ENCODE results near the gene MYRIP. TPM values are rescaled to one million over a fixed set of nuclear protein-coding genes. Genes with fewer than 3 reads are reported as not detected.
"Not testable (repeated sequence)": the region's sequence is repeated elsewhere in the genome, so short reads cannot be mapped to it uniquely, and the experiment has no call there.

MYRIP gene
- not detected for total RNA-seq

- CTCF ChIA-PET: no interaction called here
- Mint-ChIP-seq H3K27ac (peak within 1 kb of the TSS; percentile 34), H3K4me1 (peaks cover 14% of the 10 kb centered on the region), H3K36me3 (peaks cover 3% of the 10 kb centered on the region), H3K4me3 (peak within 1 kb of the TSS; percentile 29), H3K27me3 (peaks cover 48% of the 10 kb centered on the region), H3K9me3 (ENCODE audit: low read depth) (no peaks in the 10 kb centered on the region)
- DNase-seq (no peak), ATAC-seq (no peak)
Measured at GRCh38 chr3:39809181-39809994, at the start of gene MYRIP. Gene MYRIP (plus strand): TSS chr3:39809609. CDS start chr3:39900817, 91,208 bp downstream.

GRCh38 chr3:39760325-39760724, 49.1 kb upstream of the MYRIP start:
- CTCF ChIA-PET: no interaction called here
- Mint-ChIP-seq H3K27ac (no peak overlapping the region), H3K4me3 (no peak overlapping the region), H3K36me3 (no peaks in the 10 kb centered on the region), H3K9me3 (ENCODE audit: low read depth) (no peaks in the 10 kb centered on the region), H3K4me1 (no peaks in the 10 kb centered on the region), H3K27me3 (no peaks in the 10 kb centered on the region)
- DNase-seq (no peak), ATAC-seq (no peak)

- H3K9me3 Mint-ChIP-seq (ENCODE audit: low read depth): no peaks in the 10 kb centered on the region
- no peaks in the 10 kb centered on the region for H3K27me3 Mint-ChIP-seq
- no peak overlapping the region for H3K4me3 Mint-ChIP-seq
- ATAC-seq (no peak), DNase-seq (no peak)
- no peaks in the 10 kb centered on the region for H3K4me1 Mint-ChIP-seq
- CTCF ChIA-PET: no interaction called here
- no peaks in the 10 kb centered on the region for H3K36me3 Mint-ChIP-seq
- H3K27ac Mint-ChIP-seq: no peak overlapping the region
Measured at GRCh38 chr3:39762537-39763070, 46.8 kb upstream of the MYRIP start.

GRCh38 chr3:39763390-39763789, 46.0 kb upstream of the MYRIP start:
- no peaks in the 10 kb centered on the region for H3K4me1 Mint-ChIP-seq
- H3K9me3 Mint-ChIP-seq (ENCODE audit: low read depth): no peaks in the 10 kb centered on the region
- H3K27me3 Mint-ChIP-seq: no peaks in the 10 kb centered on the region
- CTCF ChIA-PET: no interaction called here
- no peaks in the 10 kb centered on the region for H3K36me3 Mint-ChIP-seq
- no peak overlapping the region for H3K4me3 Mint-ChIP-seq
- no peak for ATAC-seq
- no peak for DNase-seq
- no peak overlapping the region for H3K27ac Mint-ChIP-seq

GRCh38 chr3:39765575-39765974, 43.8 kb upstream of the MYRIP start:
- H3K4me1 Mint-ChIP-seq: no peaks in the 10 kb centered on the region
- ATAC-seq: no peak
- H3K4me3 Mint-ChIP-seq: no peak overlapping the region
- CTCF ChIA-PET: no interaction called here
- no peaks in the 10 kb centered on the region for H3K9me3 Mint-ChIP-seq (ENCODE audit: low read depth)
- no peak for DNase-seq
- H3K27me3 Mint-ChIP-seq: no peaks in the 10 kb centered on the region
- no peak overlapping the region for H3K27ac Mint-ChIP-seq
- no peaks in the 10 kb centered on the region for H3K36me3 Mint-ChIP-seq

- no peak overlapping the region for H3K4me3 Mint-ChIP-seq
- no peaks in the 10 kb centered on the region for H3K4me1 Mint-ChIP-seq
- H3K27me3 Mint-ChIP-seq: no peaks in the 10 kb centered on the region
- H3K9me3 Mint-ChIP-seq (ENCODE audit: low read depth): no peaks in the 10 kb centered on the region
- no peak for DNase-seq
- H3K27ac Mint-ChIP-seq: no peak overlapping the region
- H3K36me3 Mint-ChIP-seq: no peaks in the 10 kb centered on the region
- no peak for ATAC-seq
- CTCF ChIA-PET: no interaction called here
Measured at GRCh38 chr3:39766433-39766832, 43.0 kb upstream of the MYRIP start.

- CTCF ChIA-PET; H3K9me3 Mint-ChIP-seq (ENCODE audit: low read depth); H3K36me3 Mint-ChIP-seq; H3K27ac Mint-ChIP-seq; ATAC-seq; DNase-seq; H3K4me3 Mint-ChIP-seq; H3K27me3 Mint-ChIP-seq; H3K4me1 Mint-ChIP-seq: not testable (repeated sequence)
Measured at GRCh38 chr3:39766909-39767308, 42.5 kb upstream of the MYRIP start.

GRCh38 chr3:39778168-39778567, 31.2 kb upstream of the MYRIP start:
- not testable (repeated sequence) for H3K9me3 Mint-ChIP-seq (ENCODE audit: low read depth)

GRCh38 chr3:39779511-39780230, 29.7 kb upstream of the MYRIP start:
- H3K27ac Mint-ChIP-seq: no peak overlapping the region
- H3K36me3 Mint-ChIP-seq: no peaks in the 10 kb centered on the region
- H3K27me3 Mint-ChIP-seq: no peaks in the 10 kb centered on the region
- DNase-seq (no peak), ATAC-seq (no peak)
- no peaks in the 10 kb centered on the region for H3K4me1 Mint-ChIP-seq
- H3K9me3 Mint-ChIP-seq (ENCODE audit: low read depth): peaks cover 3% of the 10 kb centered on the region
- CTCF ChIA-PET: no interaction called here
- no peak overlapping the region for H3K4me3 Mint-ChIP-seq

More at GRCh38 chr3:39778168-39778567, 31.2 kb upstream of the MYRIP start:
- CTCF ChIA-PET, ATAC-seq, H3K27ac Mint-ChIP-seq, DNase-seq, H3K27me3 Mint-ChIP-seq, H3K36me3 Mint-ChIP-seq, H3K4me3 Mint-ChIP-seq, H3K4me1 Mint-ChIP-seq: not testable (repeated sequence)

- H3K27ac Mint-ChIP-seq: no peak overlapping the region
- peaks cover 3% of the 10 kb centered on the region for H3K9me3 Mint-ChIP-seq (ENCODE audit: low read depth)
- H3K36me3 Mint-ChIP-seq: no peaks in the 10 kb centered on the region
- DNase-seq (no peak), ATAC-seq (no peak)
- CTCF ChIA-PET: no interaction called here
- no peaks in the 10 kb centered on the region for H3K27me3 Mint-ChIP-seq
- H3K4me3 Mint-ChIP-seq: no peak overlapping the region
- no peaks in the 10 kb centered on the region for H3K4me1 Mint-ChIP-seq
Measured at GRCh38 chr3:39780352-39780751, 29.1 kb upstream of the MYRIP start.

GRCh38 chr3:39781025-39781424, 28.4 kb upstream of the MYRIP start:
- H3K4me1 Mint-ChIP-seq: no peaks in the 10 kb centered on the region
- no peaks in the 10 kb centered on the region for H3K27me3 Mint-ChIP-seq
- no peak for ATAC-seq
- DNase-seq: no peak
- no peaks in the 10 kb centered on the region for H3K36me3 Mint-ChIP-seq
- no peak overlapping the region for H3K27ac Mint-ChIP-seq
- CTCF ChIA-PET: no interaction called here
- peaks cover 3% of the 10 kb centered on the region for H3K9me3 Mint-ChIP-seq (ENCODE audit: low read depth)
- no peak overlapping the region for H3K4me3 Mint-ChIP-seq

GRCh38 chr3:39781632-39782031, 27.8 kb upstream of the MYRIP start:
- ATAC-seq (no peak), DNase-seq (no peak)
- Mint-ChIP-seq H3K36me3 (no peaks in the 10 kb centered on the region), H3K9me3 (ENCODE audit: low read depth) (peaks cover 3% of the 10 kb centered on the region), H3K27me3 (no peaks in the 10 kb centered on the region), H3K27ac (no peak overlapping the region), H3K4me3 (no peak overlapping the region), H3K4me1 (no peaks in the 10 kb centered on the region)
- CTCF ChIA-PET: no interaction called here

- H3K36me3 Mint-ChIP-seq: no peaks in the 10 kb centered on the region
- no peak overlapping the region for H3K4me3 Mint-ChIP-seq
- ATAC-seq (no peak), DNase-seq (no peak)
- CTCF ChIA-PET: no interaction called here
- H3K4me1 Mint-ChIP-seq: no peaks in the 10 kb centered on the region
- no peak overlapping the region for H3K27ac Mint-ChIP-seq
- peaks cover 3% of the 10 kb centered on the region for H3K9me3 Mint-ChIP-seq (ENCODE audit: low read depth)
- H3K27me3 Mint-ChIP-seq: no peaks in the 10 kb centered on the region
Measured at GRCh38 chr3:39783680-39784079, 25.7 kb upstream of the MYRIP start.

- no peak for ATAC-seq
- Mint-ChIP-seq H3K4me1 (no peaks in the 10 kb centered on the region), H3K4me3 (no peak overlapping the region), H3K9me3 (ENCODE audit: low read depth) (no peaks in the 10 kb centered on the region), H3K36me3 (no peaks in the 10 kb centered on the region), H3K27me3 (no peaks in the 10 kb centered on the region), H3K27ac (no peak overlapping the region)
- no peak for DNase-seq
- CTCF ChIA-PET: no interaction called here
Measured at GRCh38 chr3:39784922-39785321, 24.5 kb upstream of the MYRIP start.

Measured in activated CD8-positive, alpha-beta memory T cell treated with anti-CD3 and anti-CD28 coated beads, Interleukin-2, amount 10 ng/mL, durations not matched to agents 7 days and 5 days (primary cell).